H7 (cell line): ENCODE results near the gene TDRD12. TPM values are rescaled to one million over a fixed set of nuclear protein-coding genes. Genes with fewer than 3 reads are reported as not detected.
A peak's percentile ranks its signal among the peaks of the same experiment; 100 is the strongest.
"Not testable (repeated sequence)": the region's sequence is repeated elsewhere in the genome, so short reads cannot be mapped to it uniquely, and the experiment has no call there.

Experiments
- DNase-seq: peaks from one replicate; pipeline ENCODE4 v3.0.0; 2012
- H3K27me3 ChIP-seq: 2 replicates; pipeline ENCODE4 v1.6.0; 2011; ENCODE audit warnings: mild to moderate bottlenecking, low read length; ENCODE audit not compliant: control insufficient read depth, insufficient read depth
- H3K36me3 ChIP-seq: replicated peaks from 2 replicates; pipeline ENCODE4 v1.5.1; 2011; ENCODE audit warnings: low read length; ENCODE audit not compliant: control insufficient read depth, insufficient read depth
- H3K4me3 ChIP-seq: 2 replicates; pipeline ENCODE4 v1.5.1; 2011; ENCODE audit warnings: low read depth, mild to moderate bottlenecking, control low read depth, low read length, moderate library complexity; ENCODE audit not compliant: insufficient read depth
- total RNA-seq: library from RNA; depleted of rRNA; stranded (reverse); fragments of >200 nt; shearing (Covaris generic); gene quantifications from 2 replicates; pipeline ENCODE4 v1.2.3, GENCODE V29; 2014

TDRD12 gene
- total RNA-seq, 1 experiment from 2014 or later, result 0.55 TPM

DNA sequence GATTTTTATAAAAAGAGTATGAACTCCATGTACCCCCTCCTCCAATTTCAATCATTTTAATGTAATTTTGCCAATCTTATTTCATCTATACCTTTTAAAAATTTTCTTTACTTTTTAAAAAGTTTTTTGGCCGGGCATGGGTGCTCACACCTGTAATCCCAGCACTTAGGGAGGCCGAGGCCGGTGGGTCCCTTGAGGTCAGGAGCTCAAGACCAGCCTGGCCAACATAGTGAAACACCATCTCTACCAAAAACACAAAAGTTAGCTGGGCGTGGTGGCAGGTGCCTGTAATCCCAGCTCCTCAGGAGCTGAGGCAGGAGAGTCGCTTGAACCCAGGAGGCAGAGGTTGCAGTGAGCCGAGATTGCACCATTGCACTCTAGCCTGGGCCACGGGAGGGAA is 113.8 kb downstream of the TDRD12 start:
- not testable (repeated sequence) for H3K4me3 ChIP-seq, DNase-seq, H3K36me3 ChIP-seq, H3K27me3 ChIP-seq

DNA sequence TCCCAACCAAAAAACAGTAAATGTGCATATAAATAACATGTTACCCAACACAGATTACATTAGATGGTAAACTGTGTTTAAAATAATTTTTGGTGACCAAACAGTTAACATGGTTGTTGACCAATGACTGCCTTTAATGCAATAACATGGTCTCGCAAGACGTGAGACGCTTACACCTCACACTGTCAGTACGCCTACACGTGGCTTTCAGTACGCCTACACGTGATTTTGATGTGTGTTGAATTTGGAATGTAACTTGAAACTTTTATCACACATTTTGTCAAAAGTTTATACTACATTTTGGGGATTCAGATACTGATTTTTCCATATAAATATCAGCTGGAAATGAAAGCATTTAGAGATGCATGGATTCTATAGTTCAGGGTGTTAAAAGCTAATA is 118.0 kb downstream of the TDRD12 start:
- no peak for DNase-seq
- Histone ChIP-seq H3K4me3 (no peak overlapping the region), H3K36me3 (no peaks in the 10 kb centered on the region), H3K27me3 (no peaks in the 10 kb centered on the region)

DNA sequence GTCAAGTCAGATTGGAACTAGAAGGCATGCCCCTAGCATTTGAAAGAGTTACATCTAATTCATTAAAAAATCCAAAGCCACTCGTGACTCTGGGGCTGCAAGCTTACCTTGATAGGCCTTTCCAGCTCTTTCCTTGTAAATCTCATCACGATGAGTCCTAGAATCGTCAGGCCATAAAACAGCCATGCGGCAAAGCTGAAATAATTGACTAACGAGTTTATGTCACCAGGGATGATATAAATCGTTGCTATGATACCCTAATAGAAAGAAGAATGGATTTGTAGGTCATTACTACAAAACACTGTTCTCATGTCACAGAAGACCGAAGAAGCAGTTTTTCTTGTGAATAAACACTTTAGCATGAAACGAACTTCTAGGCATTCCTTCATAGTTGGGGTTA is 122.5 kb downstream of the TDRD12 start:
- Histone ChIP-seq H3K4me3 (no peak overlapping the region), H3K36me3 (no peaks in the 10 kb centered on the region), H3K27me3 (no peaks in the 10 kb centered on the region)
- no peak for DNase-seq

DNA sequence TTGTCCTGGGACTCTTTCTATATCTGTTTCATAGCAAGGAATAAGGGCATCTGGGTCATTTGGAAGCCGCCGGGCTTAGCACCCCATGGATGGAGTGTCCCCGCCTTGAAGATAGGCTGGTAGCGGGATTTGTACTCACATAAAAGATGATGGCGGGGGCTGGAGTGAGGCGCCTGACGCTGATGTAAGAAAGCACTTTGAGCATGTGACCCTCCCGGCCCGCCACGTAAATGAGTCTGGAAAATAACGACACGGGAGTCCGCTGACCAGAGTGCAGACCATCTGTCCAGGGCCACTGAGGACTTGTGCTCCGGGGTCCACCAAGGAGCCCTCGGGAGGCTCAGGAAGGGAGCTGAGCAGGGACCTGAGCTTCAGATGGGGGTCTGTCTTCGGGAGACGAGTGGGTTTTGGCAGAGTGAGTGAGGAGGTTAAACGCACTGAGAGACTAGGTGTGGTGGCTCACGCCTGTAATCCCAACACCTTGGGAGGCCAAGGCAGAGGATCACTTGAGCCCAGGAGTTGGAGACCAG is 124.2 kb downstream of the TDRD12 start:
- H3K36me3 ChIP-seq, result no peaks in the 10 kb centered on the region
- no peak for DNase-seq
- H3K4me3 ChIP-seq, result no peak overlapping the region
- H3K27me3 ChIP-seq, result no peaks in the 10 kb centered on the region

DNA sequence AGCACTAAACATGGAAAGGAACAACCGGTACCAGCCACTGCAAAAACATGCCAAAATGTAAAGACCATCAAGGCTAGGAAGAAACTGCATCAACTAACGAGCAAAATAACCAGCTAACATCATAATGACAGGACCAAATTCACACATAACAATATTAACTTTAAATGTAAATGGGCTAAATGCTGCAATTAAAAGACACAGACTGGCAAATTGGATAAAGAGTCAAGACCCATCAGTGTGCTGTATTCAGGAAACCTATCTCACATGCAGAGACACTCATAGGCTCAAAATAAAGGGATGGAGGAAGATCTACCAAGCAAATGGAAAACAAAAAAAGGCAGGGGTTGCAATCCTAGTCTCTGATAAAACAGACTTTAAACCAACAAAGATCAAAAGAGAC is 128.5 kb downstream of the TDRD12 start:
- not testable (repeated sequence) for DNase-seq, H3K27me3 ChIP-seq, H3K4me3 ChIP-seq

DNA sequence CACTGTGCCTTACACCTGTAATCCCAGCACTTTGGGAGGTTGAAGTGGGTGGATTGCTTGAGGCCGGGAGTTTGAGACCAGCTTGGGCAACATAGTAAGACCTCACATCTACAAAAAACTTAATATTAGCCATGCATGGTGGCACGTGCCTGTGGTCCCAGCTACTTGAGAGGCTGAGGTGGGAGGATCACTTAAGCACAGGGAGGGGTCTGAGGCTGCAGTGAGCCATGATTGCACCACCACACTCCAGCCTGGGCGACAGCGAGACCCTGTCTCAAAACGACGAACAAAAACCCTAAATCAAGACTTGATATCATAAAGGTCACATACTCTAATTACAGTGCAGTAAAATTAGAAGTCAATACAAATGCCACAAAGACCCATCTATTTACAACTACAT is 132.6 kb downstream of the TDRD12 start:
- no peak for DNase-seq
- H3K36me3 ChIP-seq, result no peaks in the 10 kb centered on the region
- H3K27me3 ChIP-seq, result no peaks in the 10 kb centered on the region
- no peak overlapping the region for H3K4me3 ChIP-seq

More for the DNA sequence above, 128.5 kb downstream of the TDRD12 start:
- not testable (repeated sequence) for H3K36me3 ChIP-seq

DNA sequence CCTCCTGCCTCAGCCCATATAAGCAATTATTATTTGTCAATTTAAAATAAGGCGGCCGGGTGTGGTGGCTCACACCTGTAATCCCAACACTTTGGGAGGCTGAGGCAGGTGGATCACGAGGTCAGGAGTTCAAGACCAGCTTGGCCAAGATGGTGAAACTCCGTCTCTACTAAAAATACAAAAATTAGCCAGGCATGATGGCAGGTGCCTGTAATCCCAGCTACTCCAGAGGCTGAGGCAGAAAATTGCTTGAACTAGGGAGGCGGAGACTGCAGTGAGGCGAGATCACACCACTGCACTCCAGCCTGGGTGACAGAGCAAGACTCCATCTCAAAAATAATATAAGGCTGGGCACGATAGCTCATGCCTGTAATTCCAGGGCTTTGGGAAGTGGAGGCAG is 137.3 kb downstream of the TDRD12 start:
- not testable (repeated sequence) for H3K4me3 ChIP-seq, H3K27me3 ChIP-seq

DNA sequence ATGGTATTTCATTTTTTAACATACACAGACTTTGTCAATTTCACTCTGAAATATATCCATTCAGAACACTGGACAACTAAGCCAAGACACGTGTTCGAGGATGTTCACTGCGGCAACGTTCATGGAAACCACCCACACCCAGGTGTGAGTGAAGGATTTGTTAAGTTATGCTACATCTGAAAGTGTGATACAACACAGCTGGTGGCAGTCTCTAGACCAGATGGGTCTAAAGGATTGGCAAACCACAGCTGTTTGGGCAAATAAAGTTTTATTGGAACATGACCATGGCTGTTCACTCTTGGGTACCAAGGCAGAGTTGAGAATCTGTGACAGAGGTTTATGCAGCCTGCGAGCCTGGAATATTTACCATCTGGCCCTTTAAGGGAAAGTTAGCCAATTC is 138.0 kb downstream of the TDRD12 start:
- Histone ChIP-seq H3K27me3 (no peaks in the 10 kb centered on the region), H3K4me3 (no peak overlapping the region), H3K36me3 (no peaks in the 10 kb centered on the region)
- no peak for DNase-seq

More for the DNA sequence above, 137.3 kb downstream of the TDRD12 start:
- DNase-seq, H3K36me3 ChIP-seq: not testable (repeated sequence)

DNA sequence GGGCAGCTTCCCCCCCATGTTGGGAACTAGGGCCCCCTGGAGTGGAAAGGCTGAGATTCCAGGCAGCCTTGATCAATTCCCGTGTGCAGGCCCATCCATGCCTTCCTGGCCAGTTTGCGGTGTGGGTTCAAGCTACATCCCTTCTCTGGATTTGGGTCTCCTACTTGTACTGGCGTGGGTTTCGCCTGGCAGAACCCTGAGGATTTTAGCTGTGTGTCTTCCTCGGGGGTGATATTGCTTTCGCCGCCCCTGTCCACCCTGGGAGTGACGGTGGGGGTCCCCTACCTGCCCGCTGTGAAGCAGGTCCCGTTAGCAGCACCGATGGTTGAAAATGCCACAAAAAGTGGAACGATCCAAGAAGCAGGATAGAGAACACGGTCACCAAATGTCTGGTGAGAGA is 138.6 kb downstream of the TDRD12 start:
- no peaks in the 10 kb centered on the region for H3K27me3 ChIP-seq
- peak; percentile 57 for DNase-seq

DNA sequence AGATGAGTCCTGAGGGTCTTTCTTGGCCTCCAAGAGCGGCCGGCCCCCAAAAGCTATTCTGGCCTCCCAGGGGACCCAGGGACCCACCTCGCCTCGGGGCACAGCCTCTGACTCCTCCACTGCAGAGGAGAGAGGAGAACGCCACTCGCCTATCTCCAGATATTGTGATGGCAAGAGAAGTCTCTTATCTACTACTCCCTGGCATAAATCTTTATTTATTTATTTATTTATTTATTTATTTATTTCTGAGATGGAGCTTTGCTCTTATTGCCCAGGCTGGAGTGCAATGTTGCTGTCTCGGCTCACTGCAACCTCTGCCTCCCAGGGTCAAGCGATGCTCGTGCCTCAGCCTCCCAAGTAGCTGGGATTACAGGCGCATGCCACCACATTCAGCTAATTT is 139.0 kb downstream of the TDRD12 start:
- no peaks in the 10 kb centered on the region for H3K36me3 ChIP-seq
- no peak for DNase-seq
- no peak overlapping the region for H3K4me3 ChIP-seq
- H3K27me3 ChIP-seq, result no peaks in the 10 kb centered on the region

More for the DNA sequence above, 138.6 kb downstream of the TDRD12 start:
- Histone ChIP-seq H3K4me3 (no peak overlapping the region), H3K36me3 (no peaks in the 10 kb centered on the region)

DNA sequence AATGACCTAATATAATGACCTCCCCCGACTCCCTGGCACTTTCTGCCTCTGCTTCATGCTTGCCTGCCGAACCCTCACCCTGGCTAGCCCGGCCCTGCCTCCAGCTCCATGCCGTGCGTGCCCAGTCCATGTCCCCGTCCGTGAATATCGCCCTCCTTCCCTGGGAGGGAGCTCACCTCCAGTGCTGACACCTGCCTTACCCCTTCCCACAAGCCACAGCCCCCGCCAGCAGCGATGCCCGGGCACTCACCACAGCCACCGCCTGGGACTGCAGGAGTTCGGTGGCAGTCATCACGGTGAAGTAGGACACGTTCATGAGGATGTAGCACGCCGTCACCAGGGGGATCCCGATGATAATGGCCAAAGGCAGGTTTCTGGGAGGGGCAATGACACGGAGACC is 140.0 kb downstream of the TDRD12 start:
- DNase-seq, result peak; percentile 29
- no peaks in the 10 kb centered on the region for H3K36me3 ChIP-seq
- no peak overlapping the region for H3K4me3 ChIP-seq
- no peaks in the 10 kb centered on the region for H3K27me3 ChIP-seq

DNA sequence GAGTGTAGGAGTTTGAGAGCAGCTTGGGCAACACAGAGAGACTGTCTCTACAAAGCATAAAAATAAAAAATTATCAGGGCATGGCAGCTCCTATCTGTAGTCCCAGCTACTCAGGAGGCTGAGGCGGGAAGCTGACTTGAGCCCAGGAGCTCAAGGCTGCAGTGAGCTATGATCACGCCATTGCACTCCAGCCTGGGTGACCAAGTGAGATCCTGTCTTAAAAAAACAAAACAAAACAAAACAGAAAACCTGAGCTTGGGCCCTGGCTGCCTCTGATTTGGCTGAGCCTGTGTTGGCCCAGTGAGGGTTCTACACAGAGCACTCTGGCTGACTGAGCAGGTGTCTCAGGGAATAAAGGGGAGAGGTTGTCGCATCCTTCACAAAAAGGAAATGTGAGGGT is 142.0 kb downstream of the TDRD12 start:
- H3K27me3 ChIP-seq, result no peaks in the 10 kb centered on the region
- no peak overlapping the region for H3K4me3 ChIP-seq
- no peak for DNase-seq
- H3K36me3 ChIP-seq, result no peaks in the 10 kb centered on the region

DNA sequence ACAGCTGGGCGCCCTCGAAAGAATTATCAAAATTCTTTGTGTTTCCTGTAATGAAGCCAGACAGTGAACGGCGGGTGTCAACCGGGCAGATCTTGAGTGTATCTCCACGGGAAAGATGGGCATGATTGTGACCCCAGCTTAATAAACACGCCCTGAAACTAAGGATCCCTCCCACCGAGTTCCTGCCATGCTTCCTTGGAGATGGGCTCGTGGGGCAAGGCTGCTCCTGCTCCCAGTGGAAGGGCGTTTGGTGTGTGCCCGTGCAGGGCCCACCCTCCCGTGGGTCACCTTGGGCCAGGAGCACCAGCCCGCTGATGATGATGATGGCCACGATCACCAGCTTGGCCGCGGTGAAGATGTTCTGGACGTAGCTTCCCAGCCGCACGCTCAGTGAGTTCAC is 142.6 kb downstream of the TDRD12 start:
- H3K4me3 ChIP-seq, result no peak overlapping the region
- no peaks in the 10 kb centered on the region for H3K36me3 ChIP-seq
- no peaks in the 10 kb centered on the region for H3K27me3 ChIP-seq
- DNase-seq, result no peak

DNA sequence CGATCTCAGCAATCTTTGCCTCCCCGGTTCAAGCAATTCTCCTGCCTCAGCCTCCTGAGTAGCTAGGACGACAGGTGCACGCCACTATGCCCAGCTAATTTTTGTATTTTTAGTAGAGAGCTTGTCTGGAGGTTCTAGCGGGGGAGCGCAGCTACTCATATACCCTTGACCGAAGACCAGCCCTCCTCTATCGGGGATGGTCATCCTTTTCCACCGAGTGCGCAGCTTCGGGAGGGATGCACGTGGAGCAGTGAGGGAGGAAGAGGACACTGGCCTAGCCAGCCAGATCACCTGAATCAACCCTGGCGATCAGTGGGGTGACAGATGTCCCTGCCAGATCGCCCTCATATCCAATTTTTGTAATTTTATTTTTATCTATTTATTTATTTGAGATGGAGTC is 143.2 kb downstream of the TDRD12 start:
- Histone ChIP-seq H3K4me3 (no peak overlapping the region), H3K27me3 (no peaks in the 10 kb centered on the region), H3K36me3 (no peaks in the 10 kb centered on the region)
- DNase-seq, result no peak

DNA sequence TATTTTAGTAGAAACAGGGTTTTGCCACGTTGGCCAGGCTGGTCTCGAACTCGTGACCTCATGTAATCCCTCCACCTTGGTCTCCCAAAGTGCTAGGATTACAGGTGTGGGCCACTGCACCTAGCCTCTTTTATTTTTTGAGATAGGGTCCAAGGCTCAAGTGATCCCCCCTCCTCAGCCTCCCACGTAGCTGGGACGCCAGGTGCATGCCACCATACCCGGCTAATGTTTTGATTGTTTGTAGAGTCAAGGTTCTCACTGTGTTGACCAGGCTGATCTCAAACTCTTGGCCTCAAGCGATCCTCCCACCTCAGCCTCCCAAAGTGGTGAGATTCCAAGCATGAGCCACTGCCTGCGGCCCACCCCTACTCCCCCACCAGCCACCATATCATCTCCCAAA is 143.7 kb downstream of the TDRD12 start:
- no peaks in the 10 kb centered on the region for H3K36me3 ChIP-seq
- no peak for DNase-seq
- H3K27me3 ChIP-seq, result no peaks in the 10 kb centered on the region
- no peak overlapping the region for H3K4me3 ChIP-seq

DNA sequence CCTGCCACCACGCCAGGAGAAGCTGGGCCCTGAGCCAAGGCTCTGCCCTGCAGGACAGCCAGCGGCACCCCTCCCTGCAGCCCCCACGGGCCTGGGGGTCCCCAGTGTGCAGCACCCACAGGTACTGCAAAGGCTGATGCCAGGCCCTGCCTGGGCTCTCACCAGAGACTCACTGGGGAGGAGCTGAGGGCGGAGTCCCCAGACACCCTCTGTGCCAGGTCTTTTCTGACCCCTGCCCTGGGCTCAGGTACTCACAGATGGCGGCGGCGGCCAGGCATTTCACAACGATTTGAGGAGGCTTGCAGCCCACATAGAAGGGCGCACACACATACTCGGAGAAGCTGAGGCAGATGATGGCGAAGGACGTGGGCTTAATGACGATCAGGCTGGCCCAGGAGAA is 144.3 kb downstream of the TDRD12 start:
- Histone ChIP-seq H3K27me3 (no peaks in the 10 kb centered on the region), H3K4me3 (no peak overlapping the region), H3K36me3 (no peaks in the 10 kb centered on the region)
- DNase-seq, result peak; percentile 31
